HG02970 (cell line): Measurements from ENCODE around the gene BIN2.
"Not testable (repeated sequence)": the region's sequence is repeated elsewhere in the genome, so short reads cannot be mapped to it uniquely, and the experiment has no call there.

Source experiments
- ATAC-seq: cut with Tn5 transposase; IDR thresholded peaks from one replicate; pipeline ENCODE4 v1.9.1; 2021; ENCODE audit warnings: mild to moderate bottlenecking, moderate library complexity, moderate number of reproducible peaks; ENCODE audit not compliant: unreplicated experiment, low FRiP score

The BIN2 gene

GRCh38 chr12:51346581-51346980, 22.6 kb upstream of the BIN2 start, which contains the start of gene CELA1:
TSS of gene CELA1 (minus strand) at chr12:51346679. CDS start at chr12:51346638, 41 bp downstream.
- ATAC-seq: no peak

GRCh38 chr12:51345681-51346080, 21.7 kb upstream of the BIN2 start:
- ATAC-seq: no peak

DNA sequence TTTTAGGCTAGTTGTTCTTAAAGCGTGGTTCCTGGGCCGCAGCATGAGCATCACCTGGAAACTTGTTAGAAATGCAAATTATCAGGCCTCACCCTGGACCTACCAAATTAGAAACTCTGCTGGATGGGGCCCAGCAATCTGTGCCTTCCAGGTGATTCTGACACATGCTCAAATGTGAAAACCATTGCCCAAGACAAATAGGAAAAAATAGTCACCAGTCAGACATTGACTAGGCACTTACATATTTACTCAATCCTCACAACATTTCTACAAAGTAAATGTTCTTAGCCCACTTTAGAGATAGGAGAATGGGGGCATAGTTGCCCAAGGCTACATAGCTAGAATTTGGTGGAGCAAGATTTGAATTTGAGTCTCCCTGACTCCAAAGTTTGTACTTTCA, 19.2 kb upstream of the BIN2 start:
- no peak for ATAC-seq

DNA sequence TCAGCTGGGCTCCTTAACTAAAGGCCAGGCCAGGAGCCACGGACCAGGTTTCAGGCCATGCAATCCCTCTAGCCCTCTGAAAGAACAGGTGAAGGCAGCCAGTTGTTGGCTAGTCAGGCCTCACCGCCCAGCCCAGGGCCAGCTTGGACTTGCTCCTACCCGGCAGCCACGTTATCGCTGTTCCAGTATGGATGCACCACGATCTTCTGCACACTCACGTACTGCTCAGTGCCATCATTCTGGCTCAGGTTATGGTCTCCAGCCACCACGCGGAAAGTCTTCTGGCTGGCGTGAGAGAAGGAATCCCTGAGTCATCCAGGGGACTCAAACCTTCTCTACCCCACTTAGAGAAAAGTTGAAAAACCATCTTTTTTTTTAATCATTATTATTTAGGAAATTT, 18.4 kb upstream of the BIN2 start:
- no peak for ATAC-seq

GRCh38 chr12:51341251-51342007, 17.5 kb upstream of the BIN2 start:
- no peak for ATAC-seq

GRCh38 chr12:51339750-51340149, 15.8 kb upstream of the BIN2 start:
- ATAC-seq: no peak

DNA sequence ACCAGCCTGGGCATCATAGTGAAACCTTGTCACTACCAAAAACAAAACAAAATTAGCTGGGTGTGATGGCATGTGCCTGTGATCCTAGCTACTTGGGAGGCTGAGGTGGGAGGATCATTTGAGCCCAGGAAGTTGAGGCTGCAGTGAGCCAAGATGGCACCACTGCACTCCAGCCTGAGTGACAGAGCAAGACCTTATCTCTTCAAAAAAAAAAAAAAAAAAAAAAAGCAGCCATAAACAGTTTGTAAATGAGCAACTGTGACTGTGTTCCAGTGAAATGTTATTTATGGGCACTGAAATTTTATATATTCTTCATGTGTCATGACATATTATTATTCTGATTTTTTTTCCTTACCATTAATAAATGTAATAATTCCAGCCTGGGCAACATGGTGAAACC, 13.4 kb upstream of the BIN2 start:
- not testable (repeated sequence) for ATAC-seq

GRCh38 chr12:51335931-51336330, 12.0 kb upstream of the BIN2 start:
- ATAC-seq: no peak

DNA sequence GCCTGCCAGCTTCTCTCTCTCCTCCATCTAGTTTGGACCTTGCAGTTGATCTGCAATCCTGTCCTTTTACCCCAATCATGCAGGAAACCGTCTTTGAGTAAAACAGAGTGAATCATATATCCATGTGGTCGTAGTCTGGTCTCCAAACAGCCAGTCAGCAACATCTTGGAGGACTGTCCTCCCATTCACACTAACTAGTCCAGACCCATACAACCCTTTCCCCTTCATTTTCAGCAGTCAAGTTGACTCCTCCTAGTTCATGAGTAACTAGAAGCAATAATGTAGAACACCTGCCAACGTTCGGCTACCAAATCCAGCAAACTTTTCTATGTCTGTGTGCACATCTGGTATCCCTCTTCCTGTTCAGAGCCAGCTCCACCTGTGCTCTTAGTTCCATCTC, 10.8 kb upstream of the BIN2 start:
- no peak for ATAC-seq

GRCh38 chr12:51333536-51333935, 9.6 kb upstream of the BIN2 start:
- ATAC-seq: no peak

GRCh38 chr12:51330186-51330585, 6.2 kb upstream of the BIN2 start:
- no peak for ATAC-seq

GRCh38 chr12:51329742-51330141, 5.8 kb upstream of the BIN2 start:
- ATAC-seq: no peak

GRCh38 chr12:51328587-51328986, 4.6 kb upstream of the BIN2 start:
- ATAC-seq: no peak

GRCh38 chr12:51326698-51327439, 2.9 kb upstream of the BIN2 start:
- ATAC-seq: no peak

GRCh38 chr12:51324953-51325352, 979 bp upstream of the BIN2 start:
- ATAC-seq: no peak

GRCh38 chr12:51323317-51323960, 535 bp downstream of the BIN2 start:
- ATAC-seq: no peak

DNA sequence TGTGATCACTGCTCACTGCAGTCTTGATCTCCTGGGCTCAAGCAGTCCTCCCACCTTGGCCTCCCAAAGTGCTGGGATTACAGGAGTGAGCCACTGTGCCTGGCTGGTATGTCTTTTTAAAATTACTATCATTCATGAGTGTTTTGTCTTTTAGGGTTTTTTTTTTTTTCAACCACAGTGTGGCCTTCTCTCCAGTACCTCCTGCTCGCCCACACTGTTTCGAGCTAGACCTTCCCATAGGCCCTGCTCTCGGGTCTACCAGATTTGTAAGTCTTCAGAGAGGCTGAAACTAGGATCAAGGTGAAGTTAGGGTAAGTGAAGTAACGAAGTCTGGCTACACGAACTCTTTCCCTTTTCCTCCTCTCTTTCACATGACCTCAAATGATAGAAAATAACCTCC, 1.5 kb downstream of the BIN2 start:
- no peak for ATAC-seq

- ATAC-seq: no peak
Observed at GRCh38 chr12:51321882-51322281, 2.1 kb downstream of the BIN2 start.

DNA sequence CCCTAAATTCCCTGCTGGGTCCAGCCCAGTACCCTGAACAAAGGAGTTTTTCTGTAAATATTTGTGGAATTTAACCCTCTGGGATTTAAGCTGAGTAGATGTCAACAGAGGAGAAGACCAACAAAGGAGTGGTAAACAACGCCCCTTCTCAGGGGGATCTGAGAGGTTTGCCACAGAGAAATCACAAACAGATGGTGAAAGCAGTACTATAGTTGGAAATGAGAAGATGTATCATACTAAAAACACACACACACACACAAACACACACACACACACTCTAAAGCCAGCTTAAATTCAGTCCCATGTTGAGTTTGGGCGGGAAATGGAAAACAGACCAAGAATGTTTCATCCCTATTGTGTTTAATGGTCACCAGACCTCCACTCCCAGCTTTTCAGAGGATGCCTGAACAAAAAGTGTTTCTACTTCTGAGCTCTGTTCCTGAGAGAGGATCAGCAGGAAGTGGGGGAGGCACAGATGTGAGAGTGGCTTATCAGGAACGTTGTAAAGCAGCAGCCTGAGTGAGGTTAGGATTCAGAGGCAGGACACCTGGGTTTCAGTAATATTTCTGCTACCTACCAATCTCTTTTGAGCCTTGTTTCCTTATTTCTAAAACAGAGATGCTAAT, 3.2 kb downstream of the BIN2 start:
- ATAC-seq: no peak

GRCh38 chr12:51320311-51320694, 3.7 kb downstream of the BIN2 start:
- ATAC-seq: no peak
